Measurements from ENCODE around the gene SLC8B1.

SLC8B1 gene

DNA sequence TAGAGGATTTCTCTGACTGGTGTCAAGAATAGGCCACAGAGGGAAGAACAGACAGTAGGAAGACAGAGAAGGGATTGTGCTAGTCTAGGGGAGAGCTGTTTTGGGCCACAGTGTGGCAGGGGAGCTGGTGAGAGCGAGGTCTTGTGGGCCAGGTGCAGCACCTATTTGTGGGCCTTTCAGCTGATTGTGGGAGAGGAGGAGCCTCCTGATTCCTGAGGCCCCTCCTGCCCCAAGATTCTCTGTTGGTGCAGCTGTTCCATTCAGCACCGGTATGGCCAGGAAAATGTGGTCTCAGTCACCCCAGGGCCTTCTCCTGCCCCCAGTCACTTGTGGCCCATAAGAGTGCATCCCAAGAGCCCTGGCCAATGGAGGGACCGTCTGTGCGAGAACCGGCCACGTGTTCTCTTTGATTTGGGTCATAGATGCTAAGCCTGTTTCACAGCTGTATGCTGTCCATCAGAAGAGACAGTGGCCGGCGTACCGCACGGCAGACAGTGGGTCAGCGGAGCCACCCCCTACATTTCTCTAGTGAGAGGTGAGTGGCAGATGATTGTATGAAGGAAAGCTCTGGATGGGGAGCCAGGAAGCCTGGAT is 86.0 kb downstream of the SLC8B1 start:
- DNase-seq (ENCODE audit: low read depth) = no peak
- TF ChIP-seq, protein P1, sequence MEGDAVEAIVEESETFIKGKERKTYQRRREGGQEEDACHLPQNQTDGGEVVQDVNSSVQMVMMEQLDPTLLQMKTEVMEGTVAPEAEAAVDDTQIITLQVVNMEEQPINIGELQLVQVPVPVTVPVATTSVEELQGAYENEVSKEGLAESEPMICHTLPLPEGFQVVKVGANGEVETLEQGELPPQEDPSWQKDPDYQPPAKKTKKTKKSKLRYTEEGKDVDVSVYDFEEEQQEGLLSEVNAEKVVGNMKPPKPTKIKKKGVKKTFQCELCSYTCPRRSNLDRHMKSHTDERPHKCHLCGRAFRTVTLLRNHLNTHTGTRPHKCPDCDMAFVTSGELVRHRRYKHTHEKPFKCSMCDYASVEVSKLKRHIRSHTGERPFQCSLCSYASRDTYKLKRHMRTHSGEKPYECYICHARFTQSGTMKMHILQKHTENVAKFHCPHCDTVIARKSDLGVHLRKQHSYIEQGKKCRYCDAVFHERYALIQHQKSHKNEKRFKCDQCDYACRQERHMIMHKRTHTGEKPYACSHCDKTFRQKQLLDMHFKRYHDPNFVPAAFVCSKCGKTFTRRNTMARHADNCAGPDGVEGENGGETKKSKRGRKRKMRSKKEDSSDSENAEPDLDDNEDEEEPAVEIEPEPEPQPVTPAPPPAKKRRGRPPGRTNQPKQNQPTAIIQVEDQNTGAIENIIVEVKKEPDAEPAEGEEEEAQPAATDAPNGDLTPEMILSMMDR (IDR thresholded peaks at IDR 0.05; ENCODE audit: low read depth, low read length) = no peak
- no peak for TF ChIP-seq MYC (IDR thresholded peaks at IDR 0.05; ENCODE audit: low read depth, low read length)
- TF ChIP-seq, protein P2, sequence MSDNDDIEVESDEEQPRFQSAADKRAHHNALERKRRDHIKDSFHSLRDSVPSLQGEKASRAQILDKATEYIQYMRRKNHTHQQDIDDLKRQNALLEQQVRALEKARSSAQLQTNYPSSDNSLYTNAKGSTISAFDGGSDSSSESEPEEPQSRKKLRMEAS (IDR thresholded peaks at IDR 0.05; ENCODE audit: low read depth, low read length) = no peak
- no peak for TF ChIP-seq POLR2A (IDR thresholded peaks at IDR 0.05; ENCODE audit: extremely low read depth, insufficient read length)
- H3K4me3 ChIP-seq (ENCODE audit: low read depth, low read length) = no peak overlapping the region
